Stimulated activated CD4-positive, alpha-beta T cell treated with anti-CD3 and anti-CD28 coated beads, Interleukin-15, amount 100 ng/mL, for 24 hours (primary cell): ENCODE data around the gene SLX9.

Experiments used
- DNase-seq: peaks from one replicate; pipeline ENCODE4 v3.0.0-alpha.2; 2020

SLX9 gene

GRCh38 chr21:44931501-44932407 is 8.1 kb upstream of the SLX9 start:
- DNase-seq, result peak; percentile 53

- DNase-seq, result peak; percentile 75
These were observed 7.2 kb upstream of the SLX9 start for GRCh38 chr21:44932408-44933181.

- no peak for DNase-seq
These were observed 6.5 kb upstream of the SLX9 start for GRCh38 chr21:44933199-44933917.

- DNase-seq, result no peak
These were observed 5.9 kb upstream of the SLX9 start for GRCh38 chr21:44933918-44934260.

DNA sequence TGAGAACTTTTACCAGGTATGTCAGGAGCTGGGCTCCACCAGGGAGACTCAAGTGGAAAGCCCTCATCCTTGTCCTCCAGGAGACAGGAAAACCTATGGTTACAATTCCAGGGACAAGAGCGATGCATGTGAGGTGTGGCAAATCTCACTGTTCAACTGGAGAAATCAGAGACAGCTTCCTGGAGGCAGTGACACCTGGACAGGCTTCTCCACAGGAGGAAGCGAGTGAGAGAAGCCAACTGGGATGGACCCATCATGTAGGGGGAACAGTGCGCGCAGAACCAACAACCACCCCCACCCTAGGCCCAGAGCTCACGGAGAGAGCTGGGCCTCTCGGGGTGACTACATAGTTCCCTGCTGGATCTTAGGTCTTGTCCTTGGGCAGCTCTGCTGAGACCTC is 5.6 kb upstream of the SLX9 start:
- DNase-seq, result no peak

DNA sequence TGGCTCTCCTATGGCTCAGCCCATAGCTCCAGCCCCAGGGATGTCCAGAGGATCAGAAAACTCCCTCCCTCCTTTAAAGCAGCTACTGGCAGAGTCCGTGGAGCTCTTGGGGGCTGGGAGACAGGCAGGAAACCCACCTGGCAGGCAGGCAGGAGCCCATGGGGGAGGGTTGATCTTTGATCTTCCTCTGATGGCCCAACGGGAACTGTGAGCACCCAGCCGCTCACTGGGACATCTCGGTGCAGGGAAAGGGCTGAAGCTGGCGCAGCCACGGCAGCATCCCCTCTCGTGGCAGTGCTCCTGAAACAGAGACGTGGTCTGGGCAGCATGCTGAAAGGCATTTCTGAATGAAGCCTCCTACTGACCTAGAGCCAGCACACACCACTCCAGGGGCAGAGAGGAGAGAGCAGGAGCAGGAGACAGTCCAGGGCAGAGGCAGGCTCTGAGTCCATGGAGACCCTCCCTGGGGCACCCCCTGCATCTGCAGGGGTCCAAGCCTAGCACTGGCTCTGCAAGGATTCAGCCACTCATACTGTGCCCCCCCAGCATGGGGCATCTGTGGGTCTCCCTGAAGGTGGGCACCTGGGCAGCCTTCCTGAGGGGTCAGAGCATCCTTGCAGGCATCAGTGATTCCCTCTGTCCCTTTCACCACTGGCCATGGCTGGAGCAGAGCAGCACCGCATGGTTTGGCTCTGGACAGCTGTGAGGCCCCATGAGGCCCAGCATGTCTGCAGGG is 4.9 kb upstream of the SLX9 start:
- DNase-seq, result no peak

GRCh38 chr21:44935533-44935927 is 4.3 kb upstream of the SLX9 start:
- DNase-seq, result no peak

- DNase-seq, result no peak
These were observed 877 bp upstream of the SLX9 start for GRCh38 chr21:44938772-44939531.

GRCh38 chr21:44940116-44940631 is 345 bp downstream of the SLX9 start:
- no peak for DNase-seq

- DNase-seq, result no peak
These were observed 1.7 kb downstream of the SLX9 start for GRCh38 chr21:44941567-44941966.

DNA sequence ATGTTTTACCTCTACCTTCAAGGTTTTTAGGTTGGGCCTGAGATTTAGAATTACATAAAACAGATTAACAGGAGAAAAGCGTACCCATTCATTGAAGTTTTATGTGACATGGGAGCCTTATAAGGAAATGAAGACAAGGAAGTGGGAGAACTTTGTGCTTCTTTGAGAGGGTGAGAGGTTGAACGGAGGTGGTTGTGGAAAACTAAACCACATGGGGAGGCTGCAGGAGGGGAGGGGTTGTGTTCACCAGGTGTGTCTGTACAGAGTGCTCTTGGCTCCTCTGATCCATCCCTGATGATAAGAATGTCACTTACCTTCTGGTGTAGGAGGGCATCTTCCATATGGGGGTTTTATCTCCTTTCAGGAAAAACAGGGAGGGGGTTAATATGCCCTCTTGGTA is 2.7 kb downstream of the SLX9 start:
- DNase-seq, result no peak

DNA sequence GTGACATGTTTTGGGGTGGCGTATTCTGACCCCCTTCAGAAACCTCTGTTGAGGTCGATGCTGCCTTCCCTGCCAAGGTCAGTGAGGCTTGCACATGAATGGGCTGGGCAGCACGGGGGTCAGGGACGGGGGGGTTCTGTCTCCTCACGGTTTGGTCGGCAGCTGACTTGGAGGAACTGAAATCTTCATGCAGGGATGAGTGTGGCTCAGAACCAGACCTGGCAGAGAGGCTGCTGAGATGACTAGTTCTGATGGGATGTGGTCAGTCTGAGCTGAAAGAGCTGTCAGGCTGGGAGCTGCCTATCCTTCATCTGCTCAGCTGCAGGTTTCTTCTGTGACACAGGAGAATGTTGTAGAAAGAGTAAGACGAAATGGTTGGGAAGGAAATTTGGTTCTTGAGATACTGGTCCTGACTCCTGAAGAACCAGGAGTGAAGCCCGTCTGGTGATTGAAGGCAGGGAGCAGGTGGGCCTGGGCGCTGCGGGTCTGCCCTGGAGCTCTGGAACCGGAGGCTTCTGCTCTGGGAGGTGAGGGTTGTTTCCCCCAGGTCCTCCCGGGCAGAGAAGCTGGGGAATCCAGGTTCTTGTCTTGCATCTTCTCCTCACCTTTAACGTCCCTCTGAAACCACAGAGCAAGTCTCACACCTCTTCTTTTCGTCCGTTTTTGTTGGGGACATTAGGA is 3.3 kb downstream of the SLX9 start:
- DNase-seq, result no peak

DNA sequence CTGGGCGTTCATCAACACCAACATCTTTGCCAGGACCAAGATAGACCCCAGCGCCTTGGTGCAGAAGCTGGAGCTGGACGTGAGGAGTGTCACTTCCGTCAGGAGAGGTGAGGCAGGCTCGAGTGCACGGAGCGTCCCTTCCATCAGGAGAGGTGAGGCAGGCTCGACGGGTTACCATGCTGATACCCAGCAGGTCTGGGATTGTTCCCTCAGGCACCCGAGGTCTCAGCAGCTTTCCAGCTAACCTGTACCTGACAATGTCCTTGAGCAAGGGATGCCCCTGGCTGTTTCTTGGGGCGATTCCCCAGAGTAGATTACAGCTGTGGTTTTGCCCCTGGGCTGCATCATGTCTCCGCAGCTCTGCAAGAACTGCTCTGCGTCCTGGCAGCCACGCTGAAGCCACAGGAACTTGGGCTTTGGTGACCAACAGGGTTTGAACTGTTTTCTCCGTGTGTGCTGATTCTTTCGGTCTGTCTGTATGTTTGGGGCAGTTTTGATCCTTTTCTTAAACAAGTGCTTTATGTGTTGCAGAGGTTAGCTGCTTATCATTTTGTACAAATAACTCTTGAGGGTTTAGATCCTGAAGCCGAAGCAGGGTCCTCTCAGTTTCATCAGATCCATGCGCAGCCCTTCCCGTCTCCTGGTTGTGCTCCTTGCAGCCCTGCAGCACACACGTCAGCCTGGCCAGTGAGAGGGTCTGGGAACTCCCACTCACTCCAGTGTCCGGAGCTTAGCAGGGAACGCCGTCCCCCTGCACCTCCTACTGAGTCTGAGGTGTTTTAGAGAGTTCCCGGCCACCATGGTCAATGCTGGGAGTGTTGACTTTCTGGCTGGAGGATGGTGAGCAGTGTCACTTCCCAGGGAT is 4.1 kb downstream of the SLX9 start:
- no peak for DNase-seq

DNA sequence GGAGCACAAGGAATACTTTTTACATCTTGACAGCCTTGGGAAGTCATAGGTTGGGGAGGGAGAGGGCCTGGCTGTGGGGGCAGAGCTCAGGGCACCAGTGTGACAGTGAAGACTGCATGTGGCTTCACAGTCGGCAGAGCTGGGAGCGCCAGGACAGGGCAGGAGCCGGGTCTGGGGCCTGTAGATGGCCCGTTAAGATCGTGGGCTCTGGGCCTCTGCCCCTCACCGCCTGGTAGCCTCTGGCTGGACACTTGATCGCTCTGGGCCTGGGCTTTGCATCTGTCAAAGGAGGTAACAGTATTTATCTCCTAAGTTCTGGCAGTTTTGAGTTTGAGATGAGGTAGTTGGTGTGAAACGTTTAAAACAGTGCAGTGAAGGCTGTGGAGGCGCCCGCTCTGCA is 4.8 kb downstream of the SLX9 start:
- DNase-seq, result no peak

GRCh38 chr21:44946254-44947041 is 6.6 kb downstream of the SLX9 start:
- no peak for DNase-seq

- DNase-seq, result no peak
These were observed 7.5 kb downstream of the SLX9 start for GRCh38 chr21:44947111-44947929.

DNA sequence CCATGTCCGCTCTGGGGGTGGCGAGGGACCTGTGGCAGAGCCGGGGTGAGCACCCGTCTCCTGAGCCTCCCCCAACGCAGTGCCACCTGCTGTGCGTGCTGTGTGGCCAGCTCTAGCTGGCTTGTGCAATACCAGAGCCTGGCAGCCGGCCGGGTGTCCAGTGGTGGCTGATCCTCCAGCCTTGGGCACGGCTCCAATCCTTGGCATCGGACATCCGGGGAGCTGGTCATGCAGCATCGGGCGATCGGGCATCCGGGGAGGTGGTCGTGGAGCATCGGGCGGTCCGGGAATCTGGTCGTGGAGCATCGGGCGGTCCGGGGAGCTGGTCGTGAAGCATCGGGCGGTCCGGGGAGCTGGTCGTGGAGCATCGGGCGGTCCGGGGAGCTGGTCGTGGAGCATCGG is 8.1 kb downstream of the SLX9 start:
- DNase-seq, result no peak

DNA sequence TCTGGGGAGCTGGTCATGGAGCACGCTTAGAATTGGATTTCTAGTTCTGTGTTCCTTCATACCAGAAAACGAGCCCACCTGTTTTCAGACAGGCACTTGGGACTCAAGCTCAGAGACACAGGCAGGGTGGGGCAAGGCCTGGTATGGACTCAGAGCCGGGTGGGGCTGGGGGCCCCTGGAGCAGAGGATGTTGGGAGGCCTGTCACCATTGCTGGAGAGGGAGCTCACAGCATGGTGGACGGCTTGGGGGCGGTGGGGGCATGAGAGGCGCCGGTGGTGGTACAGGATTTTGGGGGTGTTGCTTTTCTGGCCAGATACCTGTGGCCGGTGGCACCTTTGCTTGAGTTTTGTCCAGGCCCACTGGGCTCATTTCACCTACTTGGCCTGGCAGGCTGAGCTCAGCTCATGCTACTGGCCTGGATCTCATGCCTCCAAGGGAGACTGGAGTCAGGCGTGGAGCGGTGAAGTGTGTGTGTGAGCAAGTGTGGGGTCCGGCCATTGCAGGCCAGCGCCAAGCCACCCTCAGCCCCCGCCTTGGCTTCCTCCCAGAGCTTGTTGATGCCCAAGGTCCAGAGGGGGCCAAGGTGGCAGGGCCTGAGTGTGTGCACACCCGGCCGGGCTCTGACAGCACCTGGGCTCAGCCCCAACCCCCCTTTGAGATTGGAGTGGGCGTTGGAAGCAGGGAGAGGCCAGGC is 8.7 kb downstream of the SLX9 start:
- DNase-seq, result no peak
